ENCODE results near the gene PTBP2.

DNA sequence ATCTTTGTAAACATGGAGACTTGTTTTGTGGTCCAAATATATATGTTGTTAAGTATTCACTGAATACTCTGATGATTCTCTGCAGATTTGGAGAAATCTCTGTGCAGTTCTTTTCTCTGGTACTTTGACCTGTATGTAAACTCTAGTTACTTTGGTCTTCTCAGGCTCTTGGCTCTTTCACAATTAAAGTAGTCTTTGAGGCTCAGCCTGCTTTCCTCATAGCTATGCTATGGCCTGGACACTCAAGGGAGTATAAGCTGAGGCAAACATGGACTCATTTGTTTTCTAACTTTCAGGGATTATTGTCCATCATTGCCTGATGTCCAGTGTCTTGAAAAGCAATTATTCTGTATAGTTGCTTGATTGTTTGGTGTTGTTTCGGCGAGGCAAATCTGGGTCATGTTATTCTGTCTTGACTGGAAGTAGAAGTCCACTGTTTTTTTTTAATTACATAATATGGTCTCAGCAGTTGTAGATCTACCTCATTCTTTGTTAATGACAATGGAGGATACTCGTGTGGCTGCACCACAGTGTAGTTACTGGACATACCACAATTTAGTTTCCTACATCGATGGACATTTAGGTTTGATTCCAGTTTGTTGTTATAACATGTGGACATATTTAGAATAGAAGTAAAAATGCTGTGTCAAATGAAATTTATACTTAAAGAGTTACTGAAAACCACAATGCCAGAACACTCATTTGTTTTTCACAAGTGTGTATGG lies 9.2 kb downstream of the PTBP2 start:
- TF ChIP-seq SUPT20H (IDR thresholded peaks at IDR 0.05; ENCODE audit: borderline replicate concordance, control insufficient read depth, low read depth, low read length) = no peak
- no peak for TF ChIP-seq EZH2 (IDR thresholded peaks at IDR 0.05; ENCODE audit: borderline replicate concordance, control insufficient read depth, low read depth, low read length)
- TF ChIP-seq CEBPB (IDR thresholded peaks at IDR 0.05; ENCODE audit: borderline replicate concordance in 1 of 2, low read depth in 2 of 2, low read length in 2 of 2) = no peak
- no peak for TF ChIP-seq POLR2A (IDR thresholded peaks at IDR 0.05; ENCODE audit: low read depth, low read length)
- no peak for TF ChIP-seq PML (IDR thresholded peaks at IDR 0.05; ENCODE audit: low read length)
- TF ChIP-seq ZNF384 (IDR thresholded peaks at IDR 0.05; ENCODE audit: borderline replicate concordance, low read depth, low read length) = no peak
- no peak for TF ChIP-seq POLR2AphosphoS2 (IDR thresholded peaks at IDR 0.05; ENCODE audit: low read depth, low read length)
- TF ChIP-seq, protein P1, sequence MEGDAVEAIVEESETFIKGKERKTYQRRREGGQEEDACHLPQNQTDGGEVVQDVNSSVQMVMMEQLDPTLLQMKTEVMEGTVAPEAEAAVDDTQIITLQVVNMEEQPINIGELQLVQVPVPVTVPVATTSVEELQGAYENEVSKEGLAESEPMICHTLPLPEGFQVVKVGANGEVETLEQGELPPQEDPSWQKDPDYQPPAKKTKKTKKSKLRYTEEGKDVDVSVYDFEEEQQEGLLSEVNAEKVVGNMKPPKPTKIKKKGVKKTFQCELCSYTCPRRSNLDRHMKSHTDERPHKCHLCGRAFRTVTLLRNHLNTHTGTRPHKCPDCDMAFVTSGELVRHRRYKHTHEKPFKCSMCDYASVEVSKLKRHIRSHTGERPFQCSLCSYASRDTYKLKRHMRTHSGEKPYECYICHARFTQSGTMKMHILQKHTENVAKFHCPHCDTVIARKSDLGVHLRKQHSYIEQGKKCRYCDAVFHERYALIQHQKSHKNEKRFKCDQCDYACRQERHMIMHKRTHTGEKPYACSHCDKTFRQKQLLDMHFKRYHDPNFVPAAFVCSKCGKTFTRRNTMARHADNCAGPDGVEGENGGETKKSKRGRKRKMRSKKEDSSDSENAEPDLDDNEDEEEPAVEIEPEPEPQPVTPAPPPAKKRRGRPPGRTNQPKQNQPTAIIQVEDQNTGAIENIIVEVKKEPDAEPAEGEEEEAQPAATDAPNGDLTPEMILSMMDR (IDR thresholded peaks at IDR 0.05 in 2 of 3, conservative IDR thresholded peaks at IDR 0.05 in 1 of 3; ENCODE audit: control insufficient read depth in 2 of 3, extremely low read depth in 1 of 3, insufficient read depth in 1 of 3, low read depth in 3 of 3, low read length in 3 of 3) = no peak
- TF ChIP-seq NR2C1 (IDR thresholded peaks at IDR 0.05) = no peak
- TF ChIP-seq, protein P2, sequence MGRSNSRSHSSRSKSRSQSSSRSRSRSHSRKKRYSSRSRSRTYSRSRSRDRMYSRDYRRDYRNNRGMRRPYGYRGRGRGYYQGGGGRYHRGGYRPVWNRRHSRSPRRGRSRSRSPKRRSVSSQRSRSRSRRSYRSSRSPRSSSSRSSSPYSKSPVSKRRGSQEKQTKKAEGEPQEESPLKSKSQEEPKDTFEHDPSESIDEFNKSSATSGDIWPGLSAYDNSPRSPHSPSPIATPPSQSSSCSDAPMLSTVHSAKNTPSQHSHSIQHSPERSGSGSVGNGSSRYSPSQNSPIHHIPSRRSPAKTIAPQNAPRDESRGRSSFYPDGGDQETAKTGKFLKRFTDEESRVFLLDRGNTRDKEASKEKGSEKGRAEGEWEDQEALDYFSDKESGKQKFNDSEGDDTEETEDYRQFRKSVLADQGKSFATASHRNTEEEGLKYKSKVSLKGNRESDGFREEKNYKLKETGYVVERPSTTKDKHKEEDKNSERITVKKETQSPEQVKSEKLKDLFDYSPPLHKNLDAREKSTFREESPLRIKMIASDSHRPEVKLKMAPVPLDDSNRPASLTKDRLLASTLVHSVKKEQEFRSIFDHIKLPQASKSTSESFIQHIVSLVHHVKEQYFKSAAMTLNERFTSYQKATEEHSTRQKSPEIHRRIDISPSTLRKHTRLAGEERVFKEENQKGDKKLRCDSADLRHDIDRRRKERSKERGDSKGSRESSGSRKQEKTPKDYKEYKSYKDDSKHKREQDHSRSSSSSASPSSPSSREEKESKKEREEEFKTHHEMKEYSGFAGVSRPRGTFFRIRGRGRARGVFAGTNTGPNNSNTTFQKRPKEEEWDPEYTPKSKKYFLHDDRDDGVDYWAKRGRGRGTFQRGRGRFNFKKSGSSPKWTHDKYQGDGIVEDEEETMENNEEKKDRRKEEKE (IDR thresholded peaks at IDR 0.05) = no peak
- no peak for TF ChIP-seq SREBF2 (IDR thresholded peaks at IDR 0.05; ENCODE audit: low read length)
- TF ChIP-seq RCOR1 (conservative IDR thresholded peaks at IDR 0.05; ENCODE audit: low read depth, low read length) = no peak
- TF ChIP-seq KDM1A (IDR thresholded peaks at IDR 0.05; ENCODE audit: borderline replicate concordance) = no peak
